ENCODE measurements around the gene LGALS14.
"Not testable (repeated sequence)": the region's sequence is repeated elsewhere in the genome, so short reads cannot be mapped to it uniquely, and the experiment has no call there.

The LGALS14 gene

DNA sequence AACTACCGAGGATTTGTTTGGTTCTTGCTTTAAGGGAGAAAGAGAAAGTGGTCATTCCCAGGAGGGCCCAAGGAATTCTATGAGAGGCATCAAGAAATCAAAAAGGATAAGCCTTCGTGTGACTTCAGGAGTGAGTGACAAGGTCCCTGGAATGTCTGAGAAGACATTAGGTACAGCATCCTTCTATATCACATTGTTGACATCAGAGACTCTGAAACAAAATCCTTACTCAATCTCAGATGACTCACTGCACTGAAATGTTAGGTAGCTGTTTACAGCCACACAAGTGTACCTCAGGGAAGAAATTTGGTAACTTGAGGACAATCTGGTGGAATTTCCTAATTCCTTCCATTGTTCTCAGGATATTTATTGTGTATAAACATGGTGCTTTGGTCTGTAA lies 7.9 kb upstream of the LGALS14 start:
- DNase-seq, result no peak

DNA sequence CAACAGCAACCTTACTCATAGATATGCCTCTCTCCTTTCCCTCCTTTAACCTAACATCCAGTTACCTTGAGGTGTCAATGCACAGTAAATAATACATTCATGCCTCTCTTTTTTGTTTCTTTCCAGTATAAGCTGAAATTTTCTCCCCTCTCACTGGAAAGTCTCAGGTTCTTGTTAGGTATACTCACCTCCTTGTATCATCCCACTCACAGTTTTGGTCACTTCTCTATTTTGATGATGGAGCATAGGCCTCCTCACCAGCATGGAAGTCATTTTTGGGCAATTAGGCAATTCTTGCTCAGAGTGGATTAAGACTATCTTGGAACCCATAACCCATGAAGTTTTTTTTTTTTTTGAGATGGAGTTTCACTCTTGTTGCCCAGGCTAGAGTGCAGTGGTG lies 5.7 kb upstream of the LGALS14 start:
- DNase-seq, result no peak

DNA sequence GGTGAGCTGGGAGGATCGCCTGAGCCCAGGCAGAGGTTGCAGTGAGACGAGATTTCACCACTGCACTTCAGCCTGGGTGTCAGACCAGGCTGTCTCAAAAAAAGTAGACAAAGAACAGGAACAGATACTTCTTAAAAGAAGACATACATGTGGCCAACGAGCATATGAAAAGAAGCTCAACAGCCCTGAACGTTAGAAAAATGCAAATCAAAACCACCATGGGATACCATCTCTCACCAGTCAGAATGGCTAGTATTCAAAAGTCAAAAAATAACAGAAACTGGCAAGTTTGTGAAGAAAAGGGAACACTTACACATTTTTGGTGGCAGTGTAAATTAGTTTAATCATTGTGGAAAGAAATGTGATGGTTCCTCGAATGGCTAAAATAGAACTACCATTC lies 3.0 kb upstream of the LGALS14 start:
- no peak for DNase-seq

DNA sequence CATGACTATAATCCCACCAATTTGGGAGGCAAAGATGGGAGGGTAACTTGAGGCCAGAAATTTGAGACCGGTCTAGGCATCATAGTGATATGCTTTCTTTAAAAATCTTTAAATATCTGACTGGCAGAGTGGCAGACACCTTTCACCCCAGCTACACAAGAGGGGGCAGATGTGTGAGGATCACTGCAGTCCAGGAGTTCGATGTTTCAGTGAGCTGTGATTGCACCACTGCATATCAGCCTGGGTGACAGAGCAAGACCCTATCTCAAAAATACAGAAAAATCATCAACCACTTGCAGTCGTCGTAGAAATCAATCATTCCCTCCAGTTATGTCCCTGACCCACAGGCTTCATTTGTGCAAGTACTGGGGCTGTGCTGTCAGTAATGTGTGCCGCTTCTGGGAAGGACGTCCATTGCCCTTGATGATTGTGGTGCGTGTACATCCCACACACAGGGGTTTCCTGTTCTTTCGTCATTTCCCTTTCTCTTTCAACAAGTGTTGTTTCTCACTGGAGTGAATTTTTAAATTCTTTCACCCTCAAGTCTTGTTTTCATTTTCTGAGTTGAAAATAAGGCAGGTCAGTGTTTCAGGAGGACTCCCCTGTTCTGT lies 1.4 kb downstream of the LGALS14 start:
- DNase-seq, result no peak

DNA sequence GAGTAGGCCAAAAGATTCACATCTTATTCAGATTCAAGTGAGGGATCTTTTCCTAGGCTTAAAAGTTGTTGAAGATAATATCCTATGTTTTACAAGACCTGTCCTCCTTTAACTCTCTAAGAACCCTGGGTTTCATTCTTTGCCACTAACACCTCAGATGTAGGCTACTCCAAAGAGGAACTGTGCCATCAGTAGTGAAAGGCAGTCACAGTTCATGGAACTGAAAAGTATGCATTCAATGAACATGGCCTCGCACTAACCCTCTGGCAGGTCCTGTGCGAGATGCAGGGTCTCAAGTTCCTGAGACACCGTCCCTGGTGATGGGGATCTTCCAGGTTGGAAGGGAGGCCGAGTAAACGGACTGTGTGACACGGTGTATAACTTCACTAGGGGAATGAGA lies 4.3 kb downstream of the LGALS14 start:
- no peak for DNase-seq

DNA sequence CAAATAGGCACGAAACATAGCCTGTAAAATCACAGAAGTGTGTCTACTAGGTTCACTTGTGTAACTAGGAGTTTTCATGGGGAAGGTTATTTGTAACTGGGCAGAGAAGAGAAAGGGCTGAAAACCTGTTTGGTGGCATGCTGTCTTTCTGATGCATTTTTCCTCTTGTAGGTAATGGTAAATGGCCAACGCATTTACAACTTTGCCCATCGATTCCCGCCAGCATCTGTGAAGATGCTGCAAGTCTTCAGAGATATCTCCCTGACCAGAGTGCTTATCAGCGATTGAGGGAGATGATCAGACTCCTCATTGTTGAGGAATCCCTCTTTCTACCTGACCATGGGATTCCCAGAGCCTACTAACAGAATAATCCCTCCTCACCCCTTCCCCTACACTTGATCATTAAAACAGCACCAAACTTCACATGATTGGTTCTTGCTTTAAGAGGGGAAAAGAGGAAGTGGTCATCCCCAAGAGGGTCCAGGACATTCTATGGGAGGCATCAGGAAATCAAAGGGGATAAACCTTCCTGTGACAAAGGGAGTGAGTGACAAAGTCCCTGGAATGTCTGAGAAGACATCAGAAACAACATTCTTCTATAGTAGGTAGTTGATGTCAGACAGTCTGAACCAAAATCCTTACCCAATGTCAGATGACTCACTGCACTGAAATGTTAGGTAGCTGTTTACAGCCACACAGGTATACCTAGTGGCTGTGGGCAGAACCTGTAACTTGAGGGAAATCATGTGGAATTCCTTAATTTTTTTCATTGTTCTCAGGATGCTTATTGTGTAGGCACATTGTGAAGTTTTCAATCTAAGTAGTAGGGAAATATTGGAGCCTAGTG lies 5.0 kb downstream of the LGALS14 start:
- no peak for DNase-seq

DNA sequence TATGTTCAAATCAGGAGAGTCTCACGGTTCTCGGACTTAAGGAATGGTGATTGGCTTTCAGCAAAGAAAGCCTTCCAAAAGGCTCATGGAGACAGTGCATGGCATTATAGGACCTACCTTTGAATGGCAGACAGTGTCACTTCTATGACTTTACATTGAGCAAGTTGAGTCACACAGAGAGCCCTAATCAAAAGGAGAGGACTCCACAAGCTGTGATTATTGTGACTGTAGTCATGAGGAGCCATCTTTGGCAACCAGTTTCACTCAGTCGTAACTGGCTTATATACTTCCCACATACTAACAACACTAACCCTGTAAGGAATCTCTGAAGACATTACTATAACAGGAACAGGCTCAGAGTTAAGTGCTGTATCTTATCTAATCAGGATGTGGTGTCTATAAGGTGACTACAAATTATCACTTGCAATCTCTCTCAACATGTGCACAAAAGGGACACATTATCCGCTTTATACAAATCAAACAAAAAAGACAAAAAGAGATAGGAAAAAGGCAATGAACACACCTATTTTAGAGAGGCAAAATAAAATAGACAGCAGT lies 6.1 kb downstream of the LGALS14 start:
- no peak for DNase-seq

DNA sequence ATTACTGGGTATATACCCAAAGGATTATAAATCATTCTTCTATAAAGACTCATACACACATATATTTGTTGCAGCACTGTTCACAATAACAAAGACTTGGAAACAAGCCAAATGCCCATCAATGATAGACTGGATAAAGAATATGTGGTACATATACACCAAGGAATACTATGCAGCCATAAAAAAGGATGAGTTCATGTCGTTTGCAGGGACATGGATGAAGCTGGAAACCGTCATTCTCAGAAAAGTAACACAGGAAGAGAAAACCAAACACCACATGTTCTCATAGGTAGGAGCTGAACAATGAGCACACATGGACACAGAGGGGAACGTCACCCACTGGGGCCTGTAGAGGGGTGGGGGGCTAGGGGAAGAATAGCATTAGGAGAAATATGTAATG lies 15.9 kb downstream of the LGALS14 start:
- not testable (repeated sequence) for DNase-seq

DNA sequence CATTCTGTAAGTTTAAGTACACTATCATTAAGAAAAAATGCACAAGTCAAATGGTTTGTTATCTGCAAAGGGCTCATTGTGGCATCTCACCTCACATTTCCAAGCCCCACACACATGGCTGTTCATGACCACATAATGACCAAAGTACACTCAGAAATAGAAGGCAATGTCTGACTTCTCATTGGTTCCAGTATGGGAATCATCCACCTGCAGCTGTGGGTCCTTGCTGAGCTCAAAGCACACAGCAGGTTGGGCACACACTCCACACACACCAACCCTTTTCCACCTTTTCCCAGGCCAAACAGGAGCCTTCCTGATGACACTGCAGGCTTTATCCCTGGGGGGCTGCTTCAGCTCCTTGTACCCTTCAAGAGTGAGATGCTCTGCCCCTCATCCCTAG lies 21.7 kb downstream of the LGALS14 start:
- DNase-seq, result no peak

DNA sequence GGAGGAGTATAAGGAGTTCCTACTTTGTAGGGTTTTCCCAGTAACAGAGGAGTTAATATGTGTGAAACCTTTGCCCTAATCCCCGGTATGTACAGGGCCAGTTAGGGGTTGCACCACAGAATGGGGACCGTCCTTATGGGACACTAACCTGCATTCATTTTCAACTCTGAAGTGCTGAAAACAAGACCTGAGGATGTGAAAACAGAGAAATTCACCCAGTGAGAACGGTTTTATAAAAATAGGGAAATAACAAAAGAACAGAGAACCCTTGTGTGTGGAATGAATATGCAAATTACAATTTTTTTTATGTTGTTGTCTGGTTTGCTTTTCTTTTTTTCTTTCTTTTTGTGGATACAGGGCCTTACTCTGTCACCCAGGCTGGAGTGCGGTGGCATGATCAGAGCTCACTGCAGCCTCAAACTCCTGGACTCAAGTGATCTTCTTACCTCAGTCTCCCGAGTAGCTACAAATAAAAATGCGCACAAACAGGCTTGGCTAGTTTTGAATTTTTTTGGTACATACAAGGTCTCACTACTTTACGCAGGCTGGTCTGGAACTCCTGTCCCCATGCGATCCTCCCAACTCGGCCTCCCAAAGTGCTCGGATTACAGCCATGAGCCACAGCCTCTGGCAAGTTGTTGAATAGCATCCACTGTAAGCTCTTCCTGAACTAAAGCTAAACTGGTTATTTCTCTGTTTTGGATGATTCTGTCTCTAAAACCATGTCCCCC lies 23.0 kb downstream of the LGALS14 start:
- no peak for DNase-seq

DNA sequence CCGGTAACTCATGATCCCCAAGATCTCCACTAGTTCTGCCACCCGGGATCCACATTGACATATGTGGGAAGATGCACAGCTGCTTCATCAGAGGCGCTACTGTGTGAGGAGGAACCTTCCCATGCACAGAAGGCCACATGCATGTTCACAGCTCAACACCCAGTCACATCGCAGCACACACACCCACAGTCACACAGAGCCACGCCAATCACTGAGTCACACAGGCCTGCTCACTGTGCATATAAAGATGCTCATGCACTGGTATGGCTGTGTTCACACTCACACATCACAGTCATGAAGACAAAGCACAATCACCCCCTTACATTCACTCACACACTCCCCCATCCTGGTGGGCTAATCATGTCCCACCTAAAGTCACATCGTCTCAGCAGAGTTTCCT lies 23.8 kb downstream of the LGALS14 start:
- DNase-seq, result no peak

DNA sequence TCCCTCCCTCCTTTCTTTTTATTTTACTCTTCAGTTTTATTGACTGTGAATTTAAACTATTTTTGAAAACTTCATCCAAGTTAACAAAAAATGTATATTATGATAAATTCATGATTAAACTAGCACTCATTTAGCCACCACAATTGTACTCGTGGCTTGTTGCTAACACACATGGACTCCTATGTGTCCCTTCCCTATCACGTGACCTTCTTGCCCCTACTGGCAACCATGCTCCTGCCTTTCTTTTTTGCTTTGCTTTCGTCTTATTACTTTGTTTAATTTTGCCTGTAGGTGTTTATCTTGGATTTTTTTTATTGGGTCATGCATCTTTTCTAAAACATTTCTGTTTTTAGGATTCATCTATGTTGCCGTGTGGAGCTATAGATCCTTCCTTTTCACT lies 25.3 kb downstream of the LGALS14 start:
- no peak for DNase-seq

DNA sequence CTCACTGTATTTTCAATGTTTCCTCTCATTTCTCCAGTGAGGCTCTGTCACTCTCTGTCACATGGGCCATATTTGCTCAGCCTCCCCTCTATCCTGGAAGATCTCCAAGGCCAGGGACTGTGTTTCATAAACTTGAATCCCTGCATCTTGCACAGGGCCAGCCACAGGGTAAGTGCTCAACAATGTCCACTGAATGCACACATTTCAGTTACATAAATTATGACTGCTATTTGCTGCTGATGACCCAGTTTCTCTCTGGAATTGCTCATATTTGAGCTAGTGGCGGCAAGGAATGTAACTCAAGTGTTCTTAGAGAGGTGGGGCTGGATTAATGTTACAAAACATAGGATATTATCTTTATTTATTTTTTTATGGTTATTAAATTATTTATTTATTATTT lies 27.4 kb downstream of the LGALS14 start:
- no peak for DNase-seq

DNA sequence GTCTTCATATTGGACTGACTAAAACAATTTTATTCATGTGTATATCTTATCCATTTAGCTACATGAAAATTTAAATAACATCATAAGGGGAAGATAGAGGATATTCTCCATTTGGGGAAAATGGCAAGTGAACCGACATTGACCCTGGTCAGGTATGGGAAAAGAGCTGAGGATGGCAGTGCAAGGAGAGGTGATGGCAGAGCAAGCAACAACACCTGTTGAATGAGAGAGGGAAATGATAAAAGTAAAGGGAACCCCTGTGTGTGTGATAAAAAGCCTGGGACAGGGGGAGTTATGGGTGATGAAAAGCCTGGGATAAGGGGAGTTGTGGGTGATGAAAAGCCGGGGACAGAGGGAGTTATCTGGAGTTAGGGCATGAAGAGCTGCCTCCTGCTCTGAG lies 29.6 kb downstream of the LGALS14 start:
- no peak for DNase-seq

DNA sequence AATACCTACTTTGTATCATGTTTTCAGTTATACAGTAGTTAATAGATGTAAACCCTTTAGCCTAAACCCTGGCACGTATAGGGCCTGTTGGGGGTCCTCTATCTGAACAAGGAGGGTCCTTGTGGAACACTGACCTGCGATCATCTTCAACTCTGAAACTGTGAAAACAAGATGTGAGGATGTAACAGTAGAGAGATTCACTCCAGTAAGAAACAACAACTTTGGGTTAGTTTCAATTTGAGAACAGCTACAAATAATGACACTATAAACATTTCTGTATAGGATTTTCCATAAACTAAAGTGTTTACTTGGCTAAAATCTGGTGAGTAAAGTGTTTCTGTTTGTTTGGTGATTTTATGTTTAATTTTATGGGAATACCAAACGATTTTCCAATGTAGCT lies 31.4 kb downstream of the LGALS14 start:
- DNase-seq, result no peak

DNA sequence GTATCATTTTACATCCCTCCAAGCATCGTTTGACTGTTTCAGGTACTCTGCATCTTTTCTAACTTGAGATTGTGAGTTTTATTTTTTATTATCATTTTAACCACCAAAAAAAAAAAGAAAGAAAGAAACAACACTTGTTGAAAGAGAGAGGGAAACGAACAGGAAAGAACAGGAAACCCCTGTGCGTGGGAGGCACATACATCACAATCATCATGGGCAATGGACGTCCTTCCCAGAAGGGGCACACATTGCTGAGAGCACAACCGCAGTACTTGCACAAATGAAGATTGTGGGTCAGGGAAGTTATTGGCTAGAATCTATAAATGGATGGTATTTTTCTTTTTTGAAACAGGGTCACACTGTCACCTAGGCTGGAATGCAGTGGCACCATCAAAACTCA lies 31.8 kb downstream of the LGALS14 start:
- no peak for DNase-seq

DNA sequence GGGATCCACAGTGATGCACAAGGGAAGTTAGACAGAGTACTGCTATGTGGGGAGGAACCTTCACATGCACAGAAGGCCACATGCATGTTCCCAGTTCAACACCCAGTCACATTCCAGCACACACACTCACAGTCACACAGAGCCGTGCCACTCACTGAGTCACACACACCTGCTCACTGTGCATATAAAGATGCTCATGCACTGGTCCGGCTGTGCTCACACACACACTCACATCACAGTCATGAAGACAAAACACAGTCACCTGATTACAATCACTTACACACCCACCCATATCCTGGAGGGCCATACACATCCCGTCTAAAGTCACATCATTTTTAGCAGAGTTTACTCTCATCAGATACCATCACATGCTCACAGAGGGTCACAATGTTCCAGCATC lies 33.1 kb downstream of the LGALS14 start:
- DNase-seq, result no peak

DNA sequence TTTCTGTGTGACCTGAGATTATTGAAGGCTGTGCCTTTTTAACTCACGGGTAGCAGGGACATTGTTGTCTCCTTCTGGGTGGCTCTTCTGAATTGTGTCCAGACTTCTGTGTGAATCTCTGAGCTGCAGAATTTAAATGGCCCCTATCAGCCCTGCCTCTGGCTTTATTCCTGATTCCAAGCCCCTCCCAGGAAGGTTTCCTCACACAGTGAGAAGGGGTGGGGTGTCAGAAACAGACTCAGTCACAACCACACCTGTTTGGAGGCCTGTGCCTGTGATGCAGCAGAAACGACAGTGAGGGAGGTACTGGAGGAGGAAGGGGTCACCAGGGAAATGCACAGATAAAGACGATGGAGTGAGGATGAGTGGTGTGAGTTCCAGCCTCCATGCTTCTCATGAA lies 33.6 kb downstream of the LGALS14 start, which contains the start of gene CLC:
CLC (minus strand) TSS at position 139 of the 400 bp plus-strand sequence; CDS start at position 62, 77 bp downstream.
- DNase-seq, result no peak

DNA sequence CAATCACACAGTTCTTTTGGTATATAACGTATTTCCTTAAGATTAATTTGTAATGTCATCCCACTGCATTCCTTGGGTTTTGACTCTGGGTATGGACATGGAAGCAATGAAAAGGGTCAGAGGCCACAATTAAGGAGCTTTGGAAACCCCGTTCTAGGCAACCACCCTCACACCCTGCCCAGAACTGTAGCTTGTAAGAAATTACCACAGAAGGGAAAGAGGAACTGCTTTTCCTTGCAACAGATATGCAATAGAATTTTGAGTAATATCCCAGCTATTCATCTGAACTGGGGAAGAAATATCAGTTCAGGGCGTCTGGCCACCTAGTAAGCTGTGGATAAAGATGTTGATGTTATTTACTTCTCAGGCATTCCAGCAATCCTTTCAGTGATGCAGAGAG lies 34.5 kb downstream of the LGALS14 start:
- peak; percentile 15 to 19 for DNase-seq

DNA sequence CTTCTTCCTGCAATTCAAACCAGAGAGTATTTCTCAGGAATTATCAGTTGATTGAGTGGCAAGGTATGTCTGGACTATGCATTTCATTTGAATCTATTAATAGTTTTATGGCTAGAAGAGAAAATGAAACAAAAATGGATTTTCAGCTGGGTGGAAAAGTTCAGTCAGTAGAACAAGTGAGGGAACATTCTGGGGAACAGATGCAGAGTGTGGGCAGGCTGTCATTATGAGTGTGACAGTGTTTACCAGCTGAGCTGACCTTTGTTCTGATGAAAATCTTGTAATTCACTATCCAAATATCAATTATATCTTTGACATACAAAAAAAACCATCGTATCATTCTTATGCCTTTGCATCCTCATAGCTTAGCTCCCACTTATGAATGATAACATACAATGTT lies 36.1 kb downstream of the LGALS14 start:
- DNase-seq, result no peak

DNA sequence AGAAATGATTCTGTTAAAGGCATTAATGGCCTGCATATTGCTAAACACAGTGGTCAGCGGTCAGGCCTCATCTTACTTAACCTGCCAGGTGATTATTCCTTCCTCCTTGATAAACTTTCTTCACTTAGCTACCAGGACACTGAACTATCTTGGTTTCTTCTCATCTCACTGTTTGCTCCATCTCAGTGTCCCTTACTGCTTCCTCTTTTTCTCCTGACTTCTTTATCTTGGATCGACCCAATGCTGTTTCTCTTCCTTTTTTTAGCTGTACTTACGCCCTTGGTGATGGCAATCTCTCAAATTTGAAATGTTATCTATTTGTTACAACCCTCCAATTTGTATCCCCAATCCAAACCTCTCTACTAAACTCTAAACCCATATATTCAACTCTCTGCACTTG lies 41.4 kb downstream of the LGALS14 start:
- no peak for DNase-seq

DNA sequence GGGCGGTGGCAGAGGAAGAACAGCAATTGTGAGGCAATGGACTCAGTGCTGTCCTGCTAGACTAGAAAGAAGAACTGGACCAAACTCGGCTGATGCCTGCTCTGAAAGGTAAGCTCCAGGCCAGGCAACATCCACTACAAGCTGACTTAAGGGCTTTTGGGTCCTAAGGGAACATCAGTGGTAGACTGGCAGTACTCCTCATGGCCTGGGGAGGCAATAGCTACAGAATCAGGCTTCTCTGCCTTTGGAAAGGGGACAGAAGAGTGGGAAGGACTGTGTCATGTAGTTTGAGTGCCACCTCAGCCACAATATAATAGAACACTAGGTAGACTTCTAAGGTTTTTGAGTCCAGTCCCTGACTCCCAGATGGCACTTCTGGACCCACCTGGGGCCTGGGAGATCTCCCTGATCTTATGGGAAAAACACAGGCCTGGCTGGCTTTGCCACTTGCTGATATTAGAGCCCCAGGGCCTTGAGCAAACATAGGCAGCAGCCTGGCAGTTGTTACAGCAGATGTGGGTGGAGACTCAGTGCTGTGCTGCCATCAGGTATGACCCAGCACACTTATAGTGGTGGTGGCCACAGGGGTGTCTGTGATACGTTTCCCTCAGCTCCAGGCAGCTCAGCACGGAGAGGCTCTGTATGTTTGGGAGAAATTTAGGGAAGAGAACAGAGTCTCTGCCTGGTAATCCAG lies 42.7 kb downstream of the LGALS14 start:
- no peak for DNase-seq

DNA sequence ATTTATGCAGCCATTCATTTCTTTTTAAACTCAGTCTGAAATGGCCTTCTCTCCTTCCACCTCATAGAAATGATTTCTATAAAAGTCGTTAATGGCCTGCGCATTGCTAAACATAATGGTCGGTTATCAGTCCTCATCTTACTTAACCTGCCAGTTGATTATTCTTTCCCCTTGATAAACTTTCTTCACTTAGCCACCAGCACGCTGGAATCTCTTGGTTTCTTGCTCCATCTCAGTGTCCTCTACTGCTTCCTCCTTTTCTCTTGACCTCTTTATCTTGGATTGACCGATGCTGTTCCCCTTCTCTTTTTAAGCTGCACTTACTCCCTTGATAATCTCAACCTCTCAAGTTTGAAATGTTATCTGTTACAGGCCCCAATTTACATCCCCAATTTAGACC lies 45.7 kb downstream of the LGALS14 start:
- DNase-seq, result no peak

All from AML-193 (cell line).